Lower lobe of right lung (tissue), 2 donors: ENCODE data around the gene DMD. TPM values are rescaled to one million over a fixed set of nuclear protein-coding genes. Genes with fewer than 3 reads are reported as not detected.

Source experiments
- ATAC-seq, 2 donors: fragments of 200-7000 bp; cut with Tn5 transposase; one replicate each; pipeline ENCODE4 v1.9.1; 2020 to 2022; ENCODE audit warnings: mild to moderate bottlenecking in 2 of 2, moderate library complexity in 2 of 2
- DNase-seq: peaks from one replicate; pipeline ENCODE4 v3.0.0-alpha.2; 2020
- H3K27ac ChIP-seq: fragments of 200-600 bp; one replicate; pipeline ENCODE4 v1.8.0; 2022
- H3K27me3 ChIP-seq: fragments of 200-600 bp; one replicate; pipeline ENCODE4 v1.8.0; 2022; ENCODE audit warnings: low read depth
- H3K36me3 ChIP-seq: fragments of 200-600 bp; one replicate; pipeline ENCODE4 v1.8.0; 2022; ENCODE audit warnings: mild to moderate bottlenecking
- H3K4me1 ChIP-seq: fragments of 200-600 bp; one replicate; pipeline ENCODE4 v1.8.0; 2022
- H3K4me3 ChIP-seq: fragments of 200-600 bp; one replicate; pipeline ENCODE4 v1.8.0; 2022; ENCODE audit warnings: mild to moderate bottlenecking
- H3K9me3 ChIP-seq: fragments of 200-600 bp; one replicate; pipeline ENCODE4 v1.8.0; 2022
- CTCF ChIP-seq: fragments of 200-600 bp; IDR thresholded peaks from one replicate; pipeline ENCODE4 v1.8.0; 2022; ENCODE audit warnings: antibody characterized with exemption, mild to moderate bottlenecking
- intact Hi-C: fragments of 100-400 bp; cut with DNase I; formaldehyde crosslinking; loops from one replicate; pipeline ENCODE4 v1.11.0; 2022
- total RNA-seq: library from RNA; stranded (reverse); fragmentation: NEBNext Ultra II Directional; extraction: Animal tissue kit (Norgen Biotek cat#: 25700); gene quantifications from one replicate; pipeline ENCODE4 v1.2.1, GENCODE V29; 2021
- donor health status: DM: no; HTN: yes; CAD: no; lungs with severe emphysema.

The DMD gene
- total RNA-seq, 1 donor from 2014 or later = 29.4 TPM

- H3K27ac ChIP-seq = no peak overlapping the region
- no peak for TF ChIP-seq CTCF
- no peaks in the 10 kb centered on the region for H3K4me1 ChIP-seq
- H3K27me3 ChIP-seq = no peaks in the 10 kb centered on the region
- H3K4me3 ChIP-seq = no peak overlapping the region
- ATAC-seq = no peak
- intact Hi-C loops = no loop called here
- H3K36me3 ChIP-seq = no peaks in the 10 kb centered on the region
- H3K9me3 ChIP-seq = no peaks in the 10 kb centered on the region
- DNase-seq = no peak
These were observed 548.8 kb downstream of the DMD start for GRCh38 chrX:32662516-32662915.

- H3K36me3 ChIP-seq = no peaks in the 10 kb centered on the region
- no peak for ATAC-seq
- no peak for DNase-seq
- intact Hi-C loops = no loop called here
- H3K27ac ChIP-seq = no peak overlapping the region
- H3K4me1 ChIP-seq = no peaks in the 10 kb centered on the region
- H3K9me3 ChIP-seq = no peaks in the 10 kb centered on the region
- H3K4me3 ChIP-seq = no peak overlapping the region
- H3K27me3 ChIP-seq = no peaks in the 10 kb centered on the region
- no peak for TF ChIP-seq CTCF
These were observed 566.7 kb downstream of the DMD start for GRCh38 chrX:32644476-32645245.

- Histone ChIP-seq H3K9me3 (no peaks in the 10 kb centered on the region), H3K4me3 (no peak overlapping the region), H3K27ac (no peak overlapping the region), H3K36me3 (no peaks in the 10 kb centered on the region), H3K27me3 (no peaks in the 10 kb centered on the region), H3K4me1 (no peaks in the 10 kb centered on the region)
- no peak for TF ChIP-seq CTCF
- ATAC-seq = no peak
- no peak for DNase-seq
- intact Hi-C loops = no loop called here
These were observed 569.1 kb downstream of the DMD start for GRCh38 chrX:32642283-32642682.

GRCh38 chrX:32618154-32618553, 593.2 kb downstream of the DMD start:
- ATAC-seq = no peak
- Histone ChIP-seq H3K27me3 (no peaks in the 10 kb centered on the region), H3K9me3 (no peaks in the 10 kb centered on the region), H3K4me1 (no peaks in the 10 kb centered on the region), H3K36me3 (no peaks in the 10 kb centered on the region), H3K27ac (no peak overlapping the region), H3K4me3 (no peak overlapping the region)
- intact Hi-C loops = no loop called here
- no peak for TF ChIP-seq CTCF
- DNase-seq = no peak

- Histone ChIP-seq H3K27ac (no peak overlapping the region), H3K9me3 (no peaks in the 10 kb centered on the region), H3K4me1 (no peaks in the 10 kb centered on the region), H3K4me3 (no peak overlapping the region), H3K36me3 (no peaks in the 10 kb centered on the region), H3K27me3 (no peaks in the 10 kb centered on the region)
- TF ChIP-seq CTCF = no peak
- intact Hi-C loops = no loop called here
- ATAC-seq = no peak
- DNase-seq = no peak
These were observed 596.6 kb downstream of the DMD start for GRCh38 chrX:32614707-32615106.
